H9 (cell line): ENCODE data around the gene MRGPRG. TPM values are rescaled to one million over a fixed set of nuclear protein-coding genes. Genes with fewer than 3 reads are reported as not detected.

Source experiments
- DNase-seq: peaks from one replicate; pipeline ENCODE4 v3.0.0-alpha.2; 2017
- H2AFZ ChIP-seq: one replicate; pipeline ENCODE4 v1.6.1; 2013; ENCODE audit warnings: mild to moderate bottlenecking, low read length, control low read depth, moderate library complexity
- H2AK5ac ChIP-seq: 2 replicates; pipeline ENCODE4 v1.6.1; 2013; ENCODE audit warnings: low read length, control low read depth, mixed read lengths; ENCODE audit not compliant: insufficient read length
- H2BK120ac ChIP-seq: one replicate; pipeline ENCODE4 v1.6.1; 2013; ENCODE audit warnings: low read depth, mild to moderate bottlenecking, low read length, control low read depth, inconsistent platforms; ENCODE audit not compliant: poor library complexity, severe bottlenecking
- H2BK12ac ChIP-seq: 2 replicates; pipeline ENCODE4 v1.6.1; 2013; ENCODE audit warnings: low read length, control low read depth, mixed read lengths, low read depth; ENCODE audit not compliant: insufficient read length
- H2BK15ac ChIP-seq: 2 replicates; pipeline ENCODE4 v1.6.1; 2013; ENCODE audit warnings: low read depth, low read length, control low read depth
- H2BK20ac ChIP-seq: one replicate; pipeline ENCODE4 v1.6.1; 2013; ENCODE audit warnings: low read depth, mild to moderate bottlenecking, low read length, control low read depth, inconsistent platforms; ENCODE audit not compliant: poor library complexity, severe bottlenecking
- H2BK5ac ChIP-seq: 2 replicates; pipeline ENCODE4 v1.6.1; 2013; ENCODE audit warnings: low read length, control low read depth, mixed read lengths; ENCODE audit not compliant: insufficient read length
- H3K14ac ChIP-seq: 2 replicates; pipeline ENCODE4 v1.6.1; 2013; ENCODE audit warnings: low read length, control low read depth; ENCODE audit not compliant: insufficient read depth
- H3K18ac ChIP-seq: 2 replicates; pipeline ENCODE4 v1.6.1; 2013; ENCODE audit warnings: low read depth, mild to moderate bottlenecking, mixed read lengths, low read length, control low read depth; ENCODE audit not compliant: insufficient read length
- H3K23ac ChIP-seq: 2 replicates; pipeline ENCODE4 v1.6.1; 2013; ENCODE audit warnings: low read length, control low read depth, mixed read lengths, low read depth; ENCODE audit not compliant: insufficient read length
- H3K23me2 ChIP-seq: 2 replicates; pipeline ENCODE4 v1.6.1; 2013; ENCODE audit warnings: low read depth, mild to moderate bottlenecking, mixed read lengths, low read length, control low read depth; ENCODE audit not compliant: insufficient read length, poor library complexity, severe bottlenecking
- H3K27ac ChIP-seq: 2 replicates; pipeline ENCODE4 v1.5.1; 2013; ENCODE audit warnings: low read length, control low read depth, mixed read lengths, low read depth; ENCODE audit not compliant: insufficient read length
- H3K27me3 ChIP-seq: 2 replicates; pipeline ENCODE4 v1.6.1; 2013; ENCODE audit warnings: low read length, control low read depth, inconsistent platforms; ENCODE audit not compliant: insufficient read depth
- H3K4ac ChIP-seq: 2 replicates; pipeline ENCODE4 v1.6.1; 2013; ENCODE audit warnings: low read depth, mild to moderate bottlenecking, control low read depth, inconsistent platforms, low read length, moderate library complexity
- H3K4me1 ChIP-seq: 2 replicates; pipeline ENCODE4 v1.6.1; 2013; ENCODE audit warnings: low read length, control low read depth, inconsistent platforms; ENCODE audit not compliant: insufficient read depth
- H3K4me2 ChIP-seq: 2 replicates; pipeline ENCODE4 v1.6.1; 2013; ENCODE audit warnings: low read length, control low read depth, mixed read lengths; ENCODE audit not compliant: insufficient read length, insufficient read depth
- H3K56ac ChIP-seq: 2 replicates; pipeline ENCODE4 v1.6.1; 2013; ENCODE audit warnings: low read depth, mild to moderate bottlenecking, mixed read lengths, low read length, control low read depth; ENCODE audit not compliant: insufficient read length
- H3K79me1 ChIP-seq: 2 replicates; pipeline ENCODE4 v1.6.1; 2013; ENCODE audit warnings: low read depth, mild to moderate bottlenecking, moderate library complexity, low read length, control low read depth, inconsistent platforms; ENCODE audit not compliant: insufficient read depth, poor library complexity, severe bottlenecking
- H3K79me2 ChIP-seq: 2 replicates; pipeline ENCODE4 v1.6.1; 2013; ENCODE audit warnings: low read length, control low read depth, inconsistent platforms; ENCODE audit not compliant: insufficient read depth
- H3K9ac ChIP-seq: 2 replicates; pipeline ENCODE4 v1.6.1; 2013; ENCODE audit warnings: low read length, control low read depth, mixed read lengths; ENCODE audit not compliant: insufficient read length; ENCODE audit errors: extremely low read depth
- H3K9me3 ChIP-seq: one replicate; pipeline ENCODE4 v1.6.1; 2013; ENCODE audit warnings: low read depth, low read length, inconsistent platforms; ENCODE audit not compliant: control insufficient read depth
- H3T11ph ChIP-seq: one replicate; pipeline ENCODE4 v1.6.1; 2013; ENCODE audit warnings: mild to moderate bottlenecking, low read length, control low read depth, inconsistent platforms
- H4K20me1 ChIP-seq: one replicate; pipeline ENCODE4 v1.6.1; 2013; ENCODE audit not compliant: control insufficient read depth, insufficient read length, insufficient read depth
- H4K5ac ChIP-seq: 2 replicates; pipeline ENCODE4 v1.6.1; 2013; ENCODE audit warnings: low read depth, mild to moderate bottlenecking, mixed read lengths, low read length, control low read depth; ENCODE audit not compliant: insufficient read length
- H4K8ac ChIP-seq: replicated peaks from 2 replicates; pipeline ENCODE4 v1.6.1; 2013; ENCODE audit warnings: low read length, control low read depth, mixed read lengths, low read depth; ENCODE audit not compliant: insufficient read length
- H4K91ac ChIP-seq: 2 replicates; pipeline ENCODE4 v1.6.1; 2013; ENCODE audit warnings: low read depth, mild to moderate bottlenecking, moderate library complexity, mixed read lengths, low read length, control low read depth; ENCODE audit not compliant: insufficient read length
- H3K27ac Mint-ChIP-seq, 3 experiments: 2 replicates in 2 of 3; 3 replicates in 1 of 3; pipeline ENCODE4 v1.8.0; 2020 to 2021; ENCODE audit warnings: mixed read lengths in 3 of 3, mild to moderate bottlenecking in 1 of 3, moderate library complexity in 1 of 3
- H3K27me3 Mint-ChIP-seq: 2 replicates; pipeline ENCODE4 v1.8.0; 2021; ENCODE audit warnings: low read depth, mild to moderate bottlenecking, moderate library complexity, mixed read lengths
- H3K36me3 Mint-ChIP-seq, 3 experiments: 2 replicates in 2 of 3; 3 replicates in 1 of 3; pipeline ENCODE4 v1.8.0; 2020 to 2021; ENCODE audit warnings: low read depth in 3 of 3, mixed read lengths in 3 of 3; ENCODE audit not compliant: insufficient read depth in 1 of 3
- H3K4me1 Mint-ChIP-seq, 2 experiments: 2 replicates each; pipeline ENCODE4 v1.8.0; 2020; ENCODE audit warnings: mixed read lengths in 2 of 2
- H3K4me3 Mint-ChIP-seq, 2 experiments: 2 replicates in 1 of 2; 3 replicates in 1 of 2; pipeline ENCODE4 v1.8.0; 2020 to 2021; ENCODE audit warnings: mild to moderate bottlenecking in 2 of 2, mixed read lengths in 2 of 2, moderate library complexity in 1 of 2
- H3K9me3 Mint-ChIP-seq, 2 experiments: 2 replicates in 1 of 2; 3 replicates in 1 of 2; pipeline ENCODE4 v1.8.0; 2020; ENCODE audit warnings: mild to moderate bottlenecking in 2 of 2, mixed read lengths in 2 of 2, moderate library complexity in 1 of 2
- CTCF ChIP-seq: fragments of 200-600 bp; sonication (generic); conservative IDR thresholded peaks from 3 replicates; pipeline ENCODE4 v1.8.0; 2021; ENCODE audit warnings: antibody characterized with exemption, mild to moderate bottlenecking
- WGBS: extraction: QIAGEN DNeasy Blood & Tissue Kit; methylation state at CpG from one replicate; pipeline ENCODE4 v1.1.7; 2013; ENCODE audit warnings: missing lambda C conversion rate, low lambda C conversion rate, mixed read lengths; ENCODE audit not compliant: insufficient read length; ENCODE audit errors: extremely low coverage; 5-methylcytosine and 5-hydroxymethylcytosine counted together
- total RNA-seq: library from RNA; stranded (reverse); gene quantifications from 2 replicates; pipeline ENCODE4 v1.2.1, GENCODE V29; 2021

Gene MRGPRG
- total RNA-seq, 1 experiment from 2014 or later: not detected

GRCh38 chr11:3207526-3208189 is 11.0 kb downstream of the MRGPRG start:
- Mint-ChIP-seq H3K27me3 (peaks cover 41% of the 10 kb centered on the region), H3K36me3 (no peaks in the 10 kb centered on the region), H3K4me1 (peaks cover 5 to 6% of the 10 kb centered on the region in 2 experiments), H3K9me3 (peaks cover 0 to 4% of the 10 kb centered on the region in 2 experiments; a peak in 2 of 5 replicates), H3K4me3 (no peak overlapping the region), H3K27ac (no peak overlapping the region)
- Histone ChIP-seq H3K27ac (no peak overlapping the region), H2BK5ac (no peak overlapping the region), H2BK15ac (no peak overlapping the region), H4K5ac (no peak overlapping the region), H3K14ac (no peak overlapping the region), H3K9ac (no peak overlapping the region), H3K79me2 (no peaks in the 10 kb centered on the region), H3K18ac (no peak overlapping the region), H2BK12ac (no peak overlapping the region), H3K4ac (no peak overlapping the region), H4K8ac (no peak overlapping the region), H3K27me3 (peaks cover 3% of the 10 kb centered on the region; the same call in 1 of the 2 replicates), H3K4me1 (no peaks in the 10 kb centered on the region), H3K23me2 (peaks cover 9% of the 10 kb centered on the region), H3K79me1 (no peaks in the 10 kb centered on the region), H2BK20ac (no peak overlapping the region), H3K4me2 (no peak overlapping the region), H3K56ac (no peak overlapping the region), H2AFZ (no peak overlapping the region), H4K20me1 (peaks cover 2% of the 10 kb centered on the region), H3T11ph (no peak overlapping the region), H3K9me3 (no peaks in the 10 kb centered on the region), H3K23ac (no peak overlapping the region), H2BK120ac (no peak overlapping the region), H4K91ac (no peak overlapping the region), H2AK5ac (no peak overlapping the region)
- no peak for TF ChIP-seq CTCF
- WGBS: no CpG with 5 or more reads among the region's 8 CpGs
- no peak for DNase-seq
